Measurements from ENCODE around the gene TEX28.

DNA sequence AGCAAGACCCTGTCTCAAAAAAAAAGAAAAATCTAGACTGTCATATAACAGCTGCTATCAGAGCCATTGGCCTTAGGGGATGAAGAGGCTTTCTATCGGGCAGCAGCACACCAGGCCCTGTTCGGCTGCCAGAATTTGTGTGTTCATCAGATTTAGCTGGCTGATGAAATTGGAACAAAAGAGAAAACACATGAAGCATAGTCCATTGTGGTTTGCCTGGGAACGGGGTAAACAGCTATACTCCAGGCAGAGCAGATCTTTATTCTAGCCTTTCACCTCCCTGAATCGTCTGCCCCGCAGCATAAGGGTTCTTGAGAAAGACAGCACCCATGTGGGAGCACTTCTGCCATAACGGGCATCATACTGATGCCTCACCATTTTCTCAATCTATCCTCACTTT is 12.3 kb upstream of the TEX28 start:
- no peak for TF ChIP-seq CTCF (IDR thresholded peaks at IDR 0.05)
- no peak for TF ChIP-seq MAZ (IDR thresholded peaks at IDR 0.05; ENCODE audit: borderline replicate concordance, low read depth, low read length)
- no peak for TF ChIP-seq POLR2A (IDR thresholded peaks at IDR 0.05; ENCODE audit: low read length)
- TF ChIP-seq CHD2 (IDR thresholded peaks at IDR 0.05; ENCODE audit: low read length, partially characterized antibody) = no peak
- no peak for TF ChIP-seq EHF (CRISPR knock-in tag; IDR thresholded peaks at IDR 0.05)
- no peak for TF ChIP-seq RNF2 (IDR thresholded peaks at IDR 0.05; ENCODE audit: borderline replicate concordance, low read depth)
- TF ChIP-seq NPAS2 (CRISPR knock-in tag; IDR thresholded peaks at IDR 0.05; ENCODE audit: borderline replicate concordance) = no peak
- no peak for TF ChIP-seq BHLHE40 (IDR thresholded peaks at IDR 0.05; ENCODE audit: low read depth, low read length)
- TF ChIP-seq EP300 (IDR thresholded peaks at IDR 0.05) = no peak
- no peak for TF ChIP-seq CBX8 (IDR thresholded peaks at IDR 0.05)
- TF ChIP-seq RCOR1 (IDR thresholded peaks at IDR 0.05; ENCODE audit: low read depth, low read length) = no peak
- no peak for TF ChIP-seq REST (IDR thresholded peaks at IDR 0.05)
